ENCODE results near the gene NRARP.
"Not testable (repeated sequence)": the region's sequence is repeated elsewhere in the genome, so short reads cannot be mapped to it uniquely, and the experiment has no call there.

Gene NRARP

GRCh38 chr9:137275588-137276472 is 26.2 kb downstream of the NRARP start:
- DNase-seq: no peak

- no peak for DNase-seq
Observed at GRCh38 chr9:137275203-137275587, 26.9 kb downstream of the NRARP start.

- DNase-seq: no peak
Observed at GRCh38 chr9:137273611-137274320, 28.3 kb downstream of the NRARP start.

- DNase-seq: no peak
Observed at GRCh38 chr9:137273095-137273490, 29.0 kb downstream of the NRARP start.

GRCh38 chr9:137272241-137273094 is 29.6 kb downstream of the NRARP start:
- DNase-seq: no peak

- DNase-seq: no peak
Observed at GRCh38 chr9:137271696-137272076, 30.4 kb downstream of the NRARP start.

- no peak for DNase-seq
Observed at GRCh38 chr9:137270929-137271695, 31.0 kb downstream of the NRARP start.

- DNase-seq: no peak
Observed at GRCh38 chr9:137269231-137269772, 32.8 kb downstream of the NRARP start.

- DNase-seq: no peak
Observed at GRCh38 chr9:137268538-137269201, 33.4 kb downstream of the NRARP start.

GRCh38 chr9:137267933-137268355 is 34.1 kb downstream of the NRARP start:
- DNase-seq: no peak

- no peak for DNase-seq
Observed at GRCh38 chr9:137266585-137267453, 35.3 kb downstream of the NRARP start.

GRCh38 chr9:137266162-137266527 is 35.9 kb downstream of the NRARP start:
- DNase-seq: no peak

GRCh38 chr9:137265496-137266161 is 36.4 kb downstream of the NRARP start:
- DNase-seq: no peak

GRCh38 chr9:137264067-137264466 is 38.0 kb downstream of the NRARP start:
- DNase-seq: no peak

GRCh38 chr9:137263506-137263905 is 38.6 kb downstream of the NRARP start:
- no peak for DNase-seq

GRCh38 chr9:137262909-137263285 is 39.2 kb downstream of the NRARP start:
- no peak for DNase-seq

GRCh38 chr9:137262173-137262908 is 39.7 kb downstream of the NRARP start:
- not testable (repeated sequence) for DNase-seq

- DNase-seq: no peak
Observed at GRCh38 chr9:137256856-137257255, 45.2 kb downstream of the NRARP start.

GRCh38 chr9:137256362-137256761 is 45.7 kb downstream of the NRARP start:
- no peak for DNase-seq

Data from activated naive CD4-positive, alpha-beta T cell treated with anti-CD3 and anti-CD28 coated beads, Interleukin-2, amount 50 U/mL, for 16 hours (primary cell).